Measurements from ENCODE around the gene EYS. TPM values are rescaled to one million over a fixed set of nuclear protein-coding genes. Genes with fewer than 3 reads are reported as not detected.

Gene EYS
- total and polyA plus RNA-seq, 2 of the 8 experiments (the other 6 are each of a cell fraction or from before 2014, with no cell fraction given) = 0.05 to 0.13 TPM

GRCh38 chr6:63868351-63868750 lies 1838.7 kb downstream of the EYS start (continued):
- no peak for TF ChIP-seq CHD7 (IDR thresholded peaks at IDR 0.05; ENCODE audit: insufficient replicate concordance, low read length)
- no peak for TF ChIP-seq SIX5 (IDR thresholded peaks at IDR 0.05; ENCODE audit: low read depth, low read length)
- no peak for TF ChIP-seq E2F6 (IDR thresholded peaks at IDR 0.05)
- no peak for TF ChIP-seq ATF2 (IDR thresholded peaks at IDR 0.05; ENCODE audit: low read length)
- TF ChIP-seq CHD2 (IDR thresholded peaks at IDR 0.05; ENCODE audit: low read length) = no peak

Measured in H1 (cell line).